ENCODE results near the gene HBB. TPM values are rescaled to one million over a fixed set of nuclear protein-coding genes. Genes with fewer than 3 reads are reported as not detected.
"Not testable (repeated sequence)": the region's sequence is repeated elsewhere in the genome, so short reads cannot be mapped to it uniquely, and the experiment has no call there.

Gene HBB
- total RNA-seq, 1 experiment from 2014 or later = not detected

DNA sequence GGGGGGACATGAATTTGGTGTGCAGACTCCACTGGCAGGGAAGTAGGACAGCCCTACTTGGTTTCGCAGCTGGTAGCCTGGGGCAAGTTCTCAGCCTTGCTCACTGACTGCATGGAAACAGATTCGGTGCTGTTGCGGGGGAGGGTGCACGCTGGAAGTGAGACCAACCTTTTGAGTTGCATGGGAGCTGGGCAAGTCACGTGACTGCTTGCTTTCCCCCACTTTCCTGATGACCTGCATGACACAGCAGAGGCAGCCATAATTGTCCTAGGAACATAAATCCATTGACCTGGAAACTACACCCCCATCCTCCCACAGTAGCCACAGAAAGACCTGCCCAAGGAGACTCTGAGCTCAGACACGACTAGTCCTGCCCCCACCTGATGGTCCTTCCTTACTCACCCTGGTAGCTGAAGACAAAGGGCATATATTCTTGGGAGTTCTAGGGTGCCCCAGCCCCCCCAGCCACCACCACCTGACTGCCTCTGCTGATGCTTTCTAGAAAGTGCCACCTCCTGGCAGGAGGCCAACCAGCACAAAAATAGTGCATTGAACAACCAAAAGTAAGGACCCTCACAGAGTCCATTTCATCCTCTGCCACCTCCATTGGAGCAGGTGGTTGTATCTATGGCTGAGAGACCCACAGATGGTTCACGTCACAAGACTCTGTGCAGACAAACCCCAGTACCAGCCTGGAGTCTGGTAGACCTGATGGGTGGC lies 31.8 kb upstream of the HBB start:
- Mint-ChIP-seq H3K4me1 (ENCODE audit: low read depth, unreplicated experiment) (no peaks in the 10 kb centered on the region), H3K9me3 (ENCODE audit: low read depth, unreplicated experiment) (peaks cover 2% of the 10 kb centered on the region), H3K27ac (ENCODE audit: unreplicated experiment) (no peak overlapping the region), H3K27me3 (ENCODE audit: unreplicated experiment) (no peaks in the 10 kb centered on the region), H3K4me3 (ENCODE audit: low read depth, unreplicated experiment) (no peak overlapping the region), H3K36me3 (ENCODE audit: insufficient read depth, unreplicated experiment) (no peaks in the 10 kb centered on the region)
- no TSS peak for BruUV-seq (replicated peaks)
- CTCF ChIA-PET = no interaction called here
- intact Hi-C loops (cut with micrococcal nuclease; ENCODE audit: unreplicated experiment) = no loop called here
- TF ChIP-seq, protein P1, sequence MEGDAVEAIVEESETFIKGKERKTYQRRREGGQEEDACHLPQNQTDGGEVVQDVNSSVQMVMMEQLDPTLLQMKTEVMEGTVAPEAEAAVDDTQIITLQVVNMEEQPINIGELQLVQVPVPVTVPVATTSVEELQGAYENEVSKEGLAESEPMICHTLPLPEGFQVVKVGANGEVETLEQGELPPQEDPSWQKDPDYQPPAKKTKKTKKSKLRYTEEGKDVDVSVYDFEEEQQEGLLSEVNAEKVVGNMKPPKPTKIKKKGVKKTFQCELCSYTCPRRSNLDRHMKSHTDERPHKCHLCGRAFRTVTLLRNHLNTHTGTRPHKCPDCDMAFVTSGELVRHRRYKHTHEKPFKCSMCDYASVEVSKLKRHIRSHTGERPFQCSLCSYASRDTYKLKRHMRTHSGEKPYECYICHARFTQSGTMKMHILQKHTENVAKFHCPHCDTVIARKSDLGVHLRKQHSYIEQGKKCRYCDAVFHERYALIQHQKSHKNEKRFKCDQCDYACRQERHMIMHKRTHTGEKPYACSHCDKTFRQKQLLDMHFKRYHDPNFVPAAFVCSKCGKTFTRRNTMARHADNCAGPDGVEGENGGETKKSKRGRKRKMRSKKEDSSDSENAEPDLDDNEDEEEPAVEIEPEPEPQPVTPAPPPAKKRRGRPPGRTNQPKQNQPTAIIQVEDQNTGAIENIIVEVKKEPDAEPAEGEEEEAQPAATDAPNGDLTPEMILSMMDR (IDR thresholded peaks at IDR 0.05; ENCODE audit: unreplicated experiment) = no peak
- no peak for DNase-seq

DNA sequence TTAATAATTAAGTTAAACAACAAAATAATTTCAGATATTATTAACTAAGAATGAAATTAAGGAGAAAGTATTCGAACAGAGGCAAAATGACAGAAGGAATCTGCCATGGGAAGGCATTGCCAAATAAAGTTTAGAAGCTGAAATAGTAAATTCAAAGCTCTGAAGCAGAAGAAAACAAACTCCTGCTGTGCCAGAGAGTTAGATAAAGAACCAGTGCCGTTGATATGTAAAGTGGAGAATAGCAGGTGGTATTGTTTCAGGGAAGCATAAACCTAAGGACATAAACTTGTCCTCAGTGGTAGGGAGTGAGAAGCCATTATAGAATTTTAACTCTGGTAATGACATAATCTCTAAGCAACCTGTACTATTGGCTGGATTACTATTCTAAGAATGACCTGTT lies 30.4 kb upstream of the HBB start:
- Mint-ChIP-seq H3K27ac (ENCODE audit: unreplicated experiment) (no peak overlapping the region), H3K36me3 (ENCODE audit: insufficient read depth, unreplicated experiment) (no peaks in the 10 kb centered on the region), H3K9me3 (ENCODE audit: low read depth, unreplicated experiment) (peaks cover 5% of the 10 kb centered on the region), H3K27me3 (ENCODE audit: unreplicated experiment) (peaks cover 12% of the 10 kb centered on the region), H3K4me3 (ENCODE audit: low read depth, unreplicated experiment) (no peak overlapping the region), H3K4me1 (ENCODE audit: low read depth, unreplicated experiment) (no peaks in the 10 kb centered on the region)
- no peak for DNase-seq
- intact Hi-C loops (cut with micrococcal nuclease; ENCODE audit: unreplicated experiment) = no loop called here
- TF ChIP-seq, protein P1 (IDR thresholded peaks at IDR 0.05; ENCODE audit: unreplicated experiment) = no peak
- CTCF ChIA-PET = no interaction called here
- BruUV-seq (replicated peaks) = no TSS peak

DNA sequence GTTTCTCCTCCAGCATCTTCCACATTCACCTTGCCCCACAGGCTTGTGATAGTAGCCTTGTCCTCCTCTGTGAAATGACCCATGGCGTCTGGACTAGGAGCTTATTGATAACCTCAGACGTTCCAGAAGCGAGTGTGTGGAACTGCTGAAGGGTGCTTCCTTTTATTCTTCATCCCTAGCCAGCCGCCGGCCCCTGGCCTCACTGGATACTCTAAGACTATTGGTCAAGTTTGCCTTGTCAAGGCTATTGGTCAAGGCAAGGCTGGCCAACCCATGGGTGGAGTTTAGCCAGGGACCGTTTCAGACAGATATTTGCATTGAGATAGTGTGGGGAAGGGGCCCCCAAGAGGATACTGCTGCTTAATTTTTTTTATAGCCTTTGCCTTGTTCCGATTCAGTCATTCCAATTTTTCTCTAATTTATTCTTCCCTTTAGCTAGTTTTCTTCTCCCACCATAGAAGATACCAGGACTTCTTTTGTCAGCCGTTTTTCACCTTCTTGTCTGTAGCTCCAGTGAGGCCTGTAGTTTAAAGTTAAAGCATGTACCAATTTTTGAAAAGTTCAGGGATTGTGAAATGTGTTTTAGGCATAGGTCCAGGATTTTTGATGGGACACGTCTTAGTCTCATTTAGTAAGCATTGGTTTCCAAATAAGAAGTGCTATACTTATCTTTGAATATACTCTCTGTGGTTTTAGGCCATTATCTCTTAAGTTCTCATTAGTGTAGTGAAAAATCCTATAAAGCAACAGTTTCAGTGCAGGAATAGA lies 28.0 kb upstream of the HBB start, which contains the start of gene HBG2:
Gene HBG2 (minus strand): TSS at position 136 of the 768 bp plus-strand sequence. CDS start 53 bp downstream, at position 83.
- intact Hi-C loops (cut with micrococcal nuclease; ENCODE audit: unreplicated experiment); BruUV-seq (replicated peaks); H3K9me3 Mint-ChIP-seq (ENCODE audit: low read depth, unreplicated experiment); H3K4me3 Mint-ChIP-seq (ENCODE audit: low read depth, unreplicated experiment); H3K36me3 Mint-ChIP-seq (ENCODE audit: insufficient read depth, unreplicated experiment); DNase-seq; H3K27ac Mint-ChIP-seq (ENCODE audit: unreplicated experiment); CTCF ChIA-PET; H3K4me1 Mint-ChIP-seq (ENCODE audit: low read depth, unreplicated experiment): not testable (repeated sequence)
- H3K27me3 Mint-ChIP-seq (ENCODE audit: unreplicated experiment) = peaks cover 22% of the 10 kb centered on the region

DNA sequence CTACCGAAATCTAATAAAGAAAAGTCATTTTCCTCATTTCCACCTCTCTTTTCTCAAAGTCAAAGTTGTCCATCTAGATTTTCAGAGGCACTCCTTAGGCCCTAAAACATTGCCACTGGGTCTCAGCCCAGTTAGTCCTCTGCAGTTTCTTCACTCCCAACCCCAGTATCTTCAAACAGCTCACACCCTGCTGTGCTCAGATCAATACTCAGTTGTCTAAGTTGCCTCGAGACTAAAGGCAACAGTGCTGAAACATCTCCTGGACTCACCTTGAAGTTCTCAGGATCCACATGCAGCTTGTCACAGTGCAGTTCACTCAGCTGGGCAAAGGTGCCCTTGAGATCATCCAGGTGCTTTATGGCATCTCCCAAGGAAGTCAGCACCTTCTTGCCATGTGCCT lies 27.2 kb upstream of the HBB start:
- CTCF ChIA-PET = not testable (repeated sequence)

DNA sequence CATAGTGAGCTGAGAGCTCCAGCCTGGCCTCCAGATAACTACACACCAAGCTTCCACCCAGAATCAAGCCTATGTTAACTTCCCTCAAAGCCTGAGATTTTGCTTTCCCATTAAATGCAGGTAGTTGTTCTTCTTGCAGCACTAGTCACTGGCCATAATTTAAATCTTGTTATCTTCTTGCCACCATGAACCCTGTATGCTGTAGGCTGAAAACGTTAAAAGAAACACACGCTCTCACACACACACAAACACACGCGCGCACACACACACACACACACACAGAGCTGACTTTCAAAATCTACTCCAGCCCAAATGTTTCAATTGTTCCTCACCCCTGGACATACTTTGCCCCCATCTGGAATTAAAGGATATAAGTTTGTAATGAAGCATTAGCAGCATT lies 26.6 kb upstream of the HBB start:
- CTCF ChIA-PET; H3K27ac Mint-ChIP-seq (ENCODE audit: unreplicated experiment); H3K4me1 Mint-ChIP-seq (ENCODE audit: low read depth, unreplicated experiment); H3K36me3 Mint-ChIP-seq (ENCODE audit: insufficient read depth, unreplicated experiment); DNase-seq; intact Hi-C loops (cut with micrococcal nuclease; ENCODE audit: unreplicated experiment); H3K9me3 Mint-ChIP-seq (ENCODE audit: low read depth, unreplicated experiment); BruUV-seq (replicated peaks); H3K4me3 Mint-ChIP-seq (ENCODE audit: low read depth, unreplicated experiment): not testable (repeated sequence)
- H3K27me3 Mint-ChIP-seq (ENCODE audit: unreplicated experiment) = peaks cover 23% of the 10 kb centered on the region

More for the DNA sequence above, 27.2 kb upstream of the HBB start:
- H3K4me1 Mint-ChIP-seq (ENCODE audit: low read depth, unreplicated experiment); intact Hi-C loops (cut with micrococcal nuclease; ENCODE audit: unreplicated experiment); DNase-seq; H3K27ac Mint-ChIP-seq (ENCODE audit: unreplicated experiment); H3K4me3 Mint-ChIP-seq (ENCODE audit: low read depth, unreplicated experiment); BruUV-seq (replicated peaks); H3K9me3 Mint-ChIP-seq (ENCODE audit: low read depth, unreplicated experiment); H3K36me3 Mint-ChIP-seq (ENCODE audit: insufficient read depth, unreplicated experiment): not testable (repeated sequence)
- H3K27me3 Mint-ChIP-seq (ENCODE audit: unreplicated experiment) = peaks cover 22% of the 10 kb centered on the region
